Measurements from ENCODE around the gene YRDC.
A peak's percentile ranks its signal among the peaks of the same experiment; 100 is the strongest.

The YRDC gene

DNA sequence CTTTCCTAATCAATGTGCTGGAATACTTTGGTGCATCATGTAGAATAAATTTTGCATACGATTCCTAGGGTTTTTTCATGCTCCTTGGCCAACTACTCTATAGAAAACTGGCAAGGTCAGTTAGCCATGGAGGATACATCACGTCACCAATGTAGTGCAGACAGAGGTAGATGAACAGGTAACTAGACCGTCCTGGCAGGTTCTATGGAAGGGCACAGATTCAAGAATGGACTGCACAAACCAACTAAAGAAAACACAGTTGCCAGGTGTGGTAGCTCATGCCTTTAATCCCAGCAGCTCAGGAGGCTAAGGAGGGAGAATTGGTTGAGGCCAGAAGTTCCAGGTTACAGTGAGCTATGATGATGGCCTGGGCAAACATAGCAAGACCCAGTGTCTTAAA lies 41.5 kb upstream of the YRDC start:
- H3K4me3 ChIP-seq (replicated peaks; ENCODE audit: low read depth, low read length), result no peak overlapping the region
- TF ChIP-seq, protein P1, sequence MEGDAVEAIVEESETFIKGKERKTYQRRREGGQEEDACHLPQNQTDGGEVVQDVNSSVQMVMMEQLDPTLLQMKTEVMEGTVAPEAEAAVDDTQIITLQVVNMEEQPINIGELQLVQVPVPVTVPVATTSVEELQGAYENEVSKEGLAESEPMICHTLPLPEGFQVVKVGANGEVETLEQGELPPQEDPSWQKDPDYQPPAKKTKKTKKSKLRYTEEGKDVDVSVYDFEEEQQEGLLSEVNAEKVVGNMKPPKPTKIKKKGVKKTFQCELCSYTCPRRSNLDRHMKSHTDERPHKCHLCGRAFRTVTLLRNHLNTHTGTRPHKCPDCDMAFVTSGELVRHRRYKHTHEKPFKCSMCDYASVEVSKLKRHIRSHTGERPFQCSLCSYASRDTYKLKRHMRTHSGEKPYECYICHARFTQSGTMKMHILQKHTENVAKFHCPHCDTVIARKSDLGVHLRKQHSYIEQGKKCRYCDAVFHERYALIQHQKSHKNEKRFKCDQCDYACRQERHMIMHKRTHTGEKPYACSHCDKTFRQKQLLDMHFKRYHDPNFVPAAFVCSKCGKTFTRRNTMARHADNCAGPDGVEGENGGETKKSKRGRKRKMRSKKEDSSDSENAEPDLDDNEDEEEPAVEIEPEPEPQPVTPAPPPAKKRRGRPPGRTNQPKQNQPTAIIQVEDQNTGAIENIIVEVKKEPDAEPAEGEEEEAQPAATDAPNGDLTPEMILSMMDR (IDR thresholded peaks at IDR 0.05; ENCODE audit: low read length, missing control alignments), result no peak
- DNase-seq (ENCODE audit: low read depth), result no peak

DNA sequence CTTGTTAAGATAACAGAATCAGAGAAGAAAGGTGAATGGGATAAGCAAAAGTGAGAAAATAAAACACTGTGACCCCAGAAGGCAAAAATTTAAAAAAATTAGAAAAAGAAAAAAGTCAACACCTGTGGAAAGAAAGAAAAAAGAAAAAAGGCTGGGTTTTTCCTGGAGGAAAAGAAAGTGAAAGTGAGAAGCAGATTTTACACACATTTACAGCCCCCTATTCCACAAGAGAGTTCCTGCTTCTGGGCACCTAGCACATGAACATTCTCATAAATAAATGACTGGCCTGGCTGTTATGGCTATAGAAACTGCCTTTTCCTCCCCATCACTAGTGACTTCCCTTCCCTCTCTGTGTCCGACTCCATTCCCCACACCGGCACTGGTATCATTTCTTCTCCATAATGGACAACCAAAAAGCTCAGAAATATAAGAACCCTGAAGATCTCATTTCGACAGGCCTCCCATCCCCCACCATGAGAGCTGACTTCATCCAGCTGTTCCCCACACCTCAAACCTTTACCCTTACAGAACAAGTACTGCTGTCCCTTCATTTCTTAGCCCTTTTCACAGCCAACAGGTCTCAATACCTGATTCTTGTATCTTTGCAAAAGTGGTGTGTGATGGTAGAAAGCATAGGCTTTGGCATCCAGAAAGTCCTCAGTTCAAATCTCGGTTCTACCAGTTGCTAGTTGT lies 38.8 kb upstream of the YRDC start:
- DNase-seq (ENCODE audit: low read depth), result no peak
- H3K4me3 ChIP-seq (replicated peaks; ENCODE audit: low read depth, low read length), result no peak overlapping the region
- TF ChIP-seq, protein P1 (IDR thresholded peaks at IDR 0.05; ENCODE audit: low read length, missing control alignments), result no peak

DNA sequence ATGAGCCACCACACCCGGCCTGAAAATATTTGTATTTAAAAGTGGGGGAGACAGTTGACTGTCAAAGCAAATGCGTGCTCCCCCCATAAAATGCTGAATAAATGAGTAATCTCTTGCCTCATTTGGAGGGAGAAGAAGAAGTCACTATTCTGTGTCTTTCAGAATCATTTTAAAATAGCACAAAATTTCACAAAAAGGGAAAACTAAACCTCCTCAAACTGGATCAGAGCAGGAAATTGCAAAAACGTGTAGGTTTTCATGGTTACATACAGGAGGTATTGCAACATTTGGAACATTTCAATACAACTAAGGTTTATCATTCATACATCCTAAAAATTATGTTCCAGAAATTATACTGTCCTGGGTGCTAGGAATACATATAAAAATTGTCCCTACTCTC lies 37.8 kb upstream of the YRDC start:
- TF ChIP-seq, protein P1 (IDR thresholded peaks at IDR 0.05; ENCODE audit: low read length, missing control alignments), result no peak
- peak; percentile 65 for DNase-seq (ENCODE audit: low read depth)
- H3K4me3 ChIP-seq (replicated peaks; ENCODE audit: low read depth, low read length), result no peak overlapping the region

DNA sequence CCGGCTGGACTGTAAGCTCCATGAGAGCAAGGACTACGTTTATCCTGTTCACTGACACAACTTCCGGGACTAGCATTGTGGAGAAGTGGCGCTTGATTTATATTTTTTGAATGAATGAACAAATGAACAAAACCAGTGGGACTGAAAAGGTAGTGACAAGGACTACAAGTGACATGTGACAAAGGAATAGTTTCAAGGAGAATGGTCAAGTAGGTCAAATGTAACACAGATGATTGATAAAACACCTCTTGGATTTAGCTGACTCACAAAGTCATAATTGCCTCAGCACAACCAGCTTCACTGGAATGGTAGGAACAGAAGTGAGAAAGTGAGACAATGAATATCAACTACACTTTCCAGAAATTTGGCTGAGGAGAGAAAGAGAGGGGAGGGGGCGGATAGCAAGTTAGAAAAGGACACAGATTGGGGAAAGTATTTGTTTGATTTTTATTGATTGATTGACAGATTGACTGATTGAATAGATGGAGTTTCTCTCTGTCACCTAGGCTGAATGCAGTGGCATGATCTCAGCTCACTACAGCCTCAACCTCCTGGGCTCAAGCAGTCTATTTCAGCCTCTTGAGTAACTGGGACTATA lies 37.1 kb upstream of the YRDC start:
- no peak for DNase-seq (ENCODE audit: low read depth)
- TF ChIP-seq, protein P1 (IDR thresholded peaks at IDR 0.05; ENCODE audit: low read length, missing control alignments), result no peak
- H3K4me3 ChIP-seq (replicated peaks; ENCODE audit: low read depth, low read length), result no peak overlapping the region

DNA sequence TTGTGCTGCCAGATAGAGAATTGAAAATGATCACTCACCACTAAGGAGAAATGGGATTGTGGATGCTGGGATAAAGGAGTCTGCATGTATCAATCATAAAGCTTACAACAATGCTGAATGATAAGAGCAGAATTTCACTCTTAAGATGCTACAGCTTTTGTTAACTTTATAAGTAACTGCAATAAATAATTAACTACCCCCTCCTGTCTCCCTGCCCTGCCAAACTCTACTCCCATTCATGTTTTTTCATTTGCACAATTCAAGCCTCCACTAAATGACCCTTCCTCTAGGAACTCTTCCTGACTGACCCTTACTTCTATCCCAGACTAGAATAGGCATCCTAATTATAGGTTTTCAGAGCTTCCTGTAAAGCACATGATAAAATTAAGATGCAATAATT lies 36.5 kb upstream of the YRDC start:
- TF ChIP-seq, protein P1 (IDR thresholded peaks at IDR 0.05; ENCODE audit: low read length, missing control alignments), result no peak
- no peak for DNase-seq (ENCODE audit: low read depth)
- H3K4me3 ChIP-seq (replicated peaks; ENCODE audit: low read depth, low read length), result no peak overlapping the region

DNA sequence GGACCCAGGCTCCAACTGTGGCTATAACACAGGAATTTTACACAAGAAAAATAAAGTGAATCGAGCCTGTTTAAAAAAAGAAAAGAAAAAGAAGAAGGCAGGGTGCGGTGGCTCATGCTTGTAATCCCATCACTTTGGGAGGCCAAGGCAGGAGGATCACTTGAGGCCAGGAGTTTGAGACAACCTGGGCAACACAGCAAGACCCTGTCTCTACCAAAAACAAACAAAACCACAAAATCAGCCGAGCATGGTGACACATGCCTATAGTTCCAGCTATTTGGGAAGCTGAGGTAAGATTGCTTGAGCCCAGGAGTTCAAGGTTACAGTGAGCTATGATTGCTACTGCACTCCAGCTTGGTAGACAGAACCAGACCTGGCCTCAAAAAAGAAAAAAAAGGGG lies 33.6 kb upstream of the YRDC start:
- no peak for DNase-seq (ENCODE audit: low read depth)
- H3K4me3 ChIP-seq (replicated peaks; ENCODE audit: low read depth, low read length), result no peak overlapping the region
- TF ChIP-seq, protein P1 (IDR thresholded peaks at IDR 0.05; ENCODE audit: low read length, missing control alignments), result no peak

DNA sequence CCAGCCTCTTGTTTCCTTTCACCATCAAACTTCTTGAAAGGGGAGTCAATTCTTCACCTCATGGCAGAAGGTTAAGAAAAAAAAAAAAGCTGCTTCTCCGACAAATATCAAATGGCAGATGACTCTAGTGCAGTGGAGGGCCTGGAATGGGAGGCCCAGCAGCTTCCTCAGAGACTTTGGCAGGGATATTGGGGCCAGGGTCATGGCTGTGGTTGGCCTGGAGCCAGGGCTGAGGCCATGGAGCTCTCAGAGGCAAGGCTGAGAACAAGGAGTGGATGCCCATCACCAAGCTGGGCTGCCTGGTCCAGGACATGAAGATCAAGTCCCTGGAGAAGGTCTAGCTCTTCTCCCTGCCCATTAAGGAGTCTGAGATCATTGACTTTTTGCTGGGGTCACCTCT lies 32.7 kb upstream of the YRDC start:
- DNase-seq (ENCODE audit: low read depth), result peak; percentile 19
- H3K4me3 ChIP-seq (replicated peaks; ENCODE audit: low read depth, low read length), result no peak overlapping the region
- TF ChIP-seq, protein P1 (IDR thresholded peaks at IDR 0.05; ENCODE audit: low read length, missing control alignments), result no peak
